ENCODE data around the gene PAQR4.

The PAQR4 gene

DNA sequence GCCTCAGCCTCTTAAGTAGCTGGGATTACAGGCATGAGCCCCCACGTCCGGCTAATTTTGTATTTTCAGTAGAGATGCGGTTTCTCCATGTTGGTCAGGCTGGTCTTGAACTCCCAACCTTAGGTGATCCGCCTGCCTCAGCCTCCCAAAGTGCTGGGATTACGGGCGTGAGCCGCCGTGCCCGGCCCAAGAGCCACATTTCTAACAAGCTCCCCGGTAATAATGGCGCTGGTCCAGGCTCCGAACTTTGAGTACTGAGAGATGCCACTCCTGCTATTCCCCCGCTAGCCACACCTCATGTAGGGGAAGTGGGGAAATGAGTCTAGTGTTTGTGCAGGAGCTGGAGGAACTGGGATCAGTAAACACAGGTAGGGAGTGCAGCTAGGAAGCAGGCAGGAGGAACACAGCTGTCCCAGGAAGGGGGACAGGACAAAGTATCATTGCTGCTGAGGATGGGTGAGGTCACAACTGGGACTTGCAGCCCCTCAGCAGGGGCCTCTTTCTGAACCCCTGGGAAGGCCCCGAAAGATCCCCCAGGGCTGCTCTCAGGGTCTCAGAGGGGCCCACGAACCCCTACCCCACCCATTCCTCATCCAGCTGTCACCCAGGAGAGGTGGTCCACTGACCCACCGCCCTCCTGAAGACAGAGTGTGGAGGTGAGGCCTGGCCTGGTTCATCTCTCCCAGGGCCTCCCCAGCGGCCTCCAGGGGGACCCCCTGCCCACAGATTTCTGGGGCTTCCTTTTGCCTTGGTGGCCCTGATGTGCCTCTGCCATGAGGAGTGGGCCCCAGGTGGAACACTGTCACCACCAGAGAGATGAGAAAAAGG is 8.8 kb upstream of the PAQR4 start:
- no peak overlapping the region for H3K4me3 ChIP-seq (replicated peaks; ENCODE audit: low read depth, low read length)
- TF ChIP-seq, protein P1, sequence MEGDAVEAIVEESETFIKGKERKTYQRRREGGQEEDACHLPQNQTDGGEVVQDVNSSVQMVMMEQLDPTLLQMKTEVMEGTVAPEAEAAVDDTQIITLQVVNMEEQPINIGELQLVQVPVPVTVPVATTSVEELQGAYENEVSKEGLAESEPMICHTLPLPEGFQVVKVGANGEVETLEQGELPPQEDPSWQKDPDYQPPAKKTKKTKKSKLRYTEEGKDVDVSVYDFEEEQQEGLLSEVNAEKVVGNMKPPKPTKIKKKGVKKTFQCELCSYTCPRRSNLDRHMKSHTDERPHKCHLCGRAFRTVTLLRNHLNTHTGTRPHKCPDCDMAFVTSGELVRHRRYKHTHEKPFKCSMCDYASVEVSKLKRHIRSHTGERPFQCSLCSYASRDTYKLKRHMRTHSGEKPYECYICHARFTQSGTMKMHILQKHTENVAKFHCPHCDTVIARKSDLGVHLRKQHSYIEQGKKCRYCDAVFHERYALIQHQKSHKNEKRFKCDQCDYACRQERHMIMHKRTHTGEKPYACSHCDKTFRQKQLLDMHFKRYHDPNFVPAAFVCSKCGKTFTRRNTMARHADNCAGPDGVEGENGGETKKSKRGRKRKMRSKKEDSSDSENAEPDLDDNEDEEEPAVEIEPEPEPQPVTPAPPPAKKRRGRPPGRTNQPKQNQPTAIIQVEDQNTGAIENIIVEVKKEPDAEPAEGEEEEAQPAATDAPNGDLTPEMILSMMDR (IDR thresholded peaks at IDR 0.05; ENCODE audit: low read length, missing control alignments) = no peak
- no peak for DNase-seq (ENCODE audit: low read depth)

DNA sequence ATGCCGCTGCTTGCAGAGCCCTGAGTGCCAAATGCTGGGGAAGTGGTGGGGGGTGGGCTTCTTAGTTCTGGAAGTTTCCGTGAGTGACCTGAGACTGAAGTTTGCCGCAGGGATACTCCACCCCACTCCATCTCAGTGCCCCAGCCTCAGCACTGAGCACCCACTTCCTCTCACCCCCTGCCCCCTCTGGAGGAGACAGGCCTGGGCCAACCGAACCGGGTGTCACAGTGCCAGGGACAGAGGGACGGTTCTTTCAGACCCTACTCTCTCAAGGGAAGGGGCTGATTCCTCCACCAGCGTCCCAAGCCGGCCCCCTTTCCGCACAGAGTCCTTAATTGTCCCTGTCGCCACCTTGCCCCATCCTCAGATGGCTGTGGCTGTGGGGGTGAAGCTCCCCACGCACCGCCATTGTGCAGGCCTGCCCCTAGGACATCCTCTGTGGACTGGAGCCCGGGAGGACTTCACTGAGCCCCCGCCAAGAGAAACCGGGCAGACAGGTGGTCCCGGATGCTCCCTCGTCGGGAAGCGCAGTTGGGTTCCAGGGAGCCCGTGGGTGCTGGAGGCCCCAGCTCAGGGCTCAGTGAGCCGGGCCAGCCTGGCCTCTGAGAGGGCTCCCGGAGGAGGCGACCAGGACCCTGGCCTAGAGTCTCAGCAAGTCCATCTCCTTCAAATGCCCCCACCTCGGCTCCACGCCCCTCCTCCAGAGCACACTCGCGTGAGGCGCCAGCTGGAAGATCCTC is 6.6 kb upstream of the PAQR4 start:
- no peak overlapping the region for H3K4me3 ChIP-seq (replicated peaks; ENCODE audit: low read depth, low read length)
- DNase-seq (ENCODE audit: low read depth) = no peak
- TF ChIP-seq, protein P1 (IDR thresholded peaks at IDR 0.05; ENCODE audit: low read length, missing control alignments) = no peak

DNA sequence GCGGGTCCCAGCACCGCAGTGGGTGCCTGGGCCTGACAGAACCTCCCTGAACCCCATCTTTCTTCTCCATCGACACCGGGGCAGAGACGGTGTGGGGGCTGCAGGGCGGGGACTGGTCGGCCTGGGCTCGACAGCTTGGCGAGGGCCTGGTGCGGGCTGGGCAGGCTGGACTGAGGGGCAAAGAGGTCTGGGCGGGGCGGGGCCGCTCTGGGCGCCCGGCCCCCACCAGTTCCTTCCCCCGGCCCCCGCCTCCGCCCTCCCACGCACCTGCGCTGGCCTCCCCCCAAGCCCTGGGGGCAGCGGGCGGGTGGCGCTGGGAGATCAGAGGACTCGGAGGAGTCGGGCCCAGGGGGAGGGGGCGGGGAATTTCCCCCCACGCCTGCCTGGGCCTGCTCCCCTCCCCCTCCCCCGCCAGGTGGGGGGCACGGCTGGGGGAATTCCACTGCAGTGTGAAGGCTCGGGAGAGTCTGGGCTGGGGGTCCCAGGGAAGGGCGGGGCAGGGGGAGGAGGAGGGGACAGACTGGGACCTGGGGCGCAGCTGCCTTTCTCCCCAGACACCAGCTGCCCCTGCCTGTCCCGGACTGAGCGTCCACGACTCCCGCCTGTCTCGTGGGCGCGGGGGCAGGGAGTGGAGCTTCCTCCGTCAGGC is 6.0 kb upstream of the PAQR4 start:
- no peak for DNase-seq (ENCODE audit: low read depth)
- no peak overlapping the region for H3K4me3 ChIP-seq (replicated peaks; ENCODE audit: low read depth, low read length)

DNA sequence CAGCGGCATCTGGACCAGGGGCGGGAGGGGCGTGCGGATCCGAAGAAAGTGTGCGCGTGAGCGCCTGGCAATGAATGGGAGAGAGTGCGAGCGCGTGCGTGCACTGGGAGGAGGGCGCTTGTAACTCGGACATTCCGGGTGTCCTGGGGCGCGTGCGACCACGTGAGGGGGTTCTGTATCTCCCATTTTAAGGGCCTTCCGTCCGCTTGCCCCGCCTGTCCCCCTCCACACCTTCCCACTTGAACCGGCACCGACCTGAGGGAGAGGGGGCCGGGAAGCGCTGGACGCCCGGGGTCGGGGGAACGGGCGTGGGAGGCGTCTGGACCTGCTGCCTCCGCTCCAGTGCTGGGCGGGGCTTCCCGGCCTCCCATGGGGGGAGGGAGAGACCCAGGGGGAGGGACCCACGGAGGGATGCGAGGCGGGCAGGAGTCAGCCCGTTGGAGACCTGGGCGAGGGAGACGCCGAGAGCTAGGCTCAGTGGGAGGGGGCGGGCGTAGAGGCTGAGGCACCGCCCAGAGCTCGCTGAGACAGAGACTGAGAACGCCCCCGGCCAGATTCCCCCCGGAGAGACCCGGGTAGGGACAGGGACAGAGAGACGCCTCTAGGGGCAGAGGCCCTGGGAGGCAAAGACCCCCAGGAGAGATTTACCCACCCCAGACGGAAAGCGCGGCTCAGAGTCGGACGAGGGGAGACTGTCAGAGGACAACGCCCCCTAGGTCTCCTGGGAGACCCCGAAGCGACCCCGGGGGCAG is 5.2 kb upstream of the PAQR4 start, which contains the start of gene KREMEN2:
TSS of gene KREMEN2 (plus strand) at position 553 of the 752 bp plus-strand sequence. CDS start 246 bp downstream, outside the sequence.
- no peak for DNase-seq (ENCODE audit: low read depth)

More for the DNA sequence above, 6.0 kb upstream of the PAQR4 start:
- TF ChIP-seq, protein P1 (IDR thresholded peaks at IDR 0.05; ENCODE audit: low read length, missing control alignments) = no peak

DNA sequence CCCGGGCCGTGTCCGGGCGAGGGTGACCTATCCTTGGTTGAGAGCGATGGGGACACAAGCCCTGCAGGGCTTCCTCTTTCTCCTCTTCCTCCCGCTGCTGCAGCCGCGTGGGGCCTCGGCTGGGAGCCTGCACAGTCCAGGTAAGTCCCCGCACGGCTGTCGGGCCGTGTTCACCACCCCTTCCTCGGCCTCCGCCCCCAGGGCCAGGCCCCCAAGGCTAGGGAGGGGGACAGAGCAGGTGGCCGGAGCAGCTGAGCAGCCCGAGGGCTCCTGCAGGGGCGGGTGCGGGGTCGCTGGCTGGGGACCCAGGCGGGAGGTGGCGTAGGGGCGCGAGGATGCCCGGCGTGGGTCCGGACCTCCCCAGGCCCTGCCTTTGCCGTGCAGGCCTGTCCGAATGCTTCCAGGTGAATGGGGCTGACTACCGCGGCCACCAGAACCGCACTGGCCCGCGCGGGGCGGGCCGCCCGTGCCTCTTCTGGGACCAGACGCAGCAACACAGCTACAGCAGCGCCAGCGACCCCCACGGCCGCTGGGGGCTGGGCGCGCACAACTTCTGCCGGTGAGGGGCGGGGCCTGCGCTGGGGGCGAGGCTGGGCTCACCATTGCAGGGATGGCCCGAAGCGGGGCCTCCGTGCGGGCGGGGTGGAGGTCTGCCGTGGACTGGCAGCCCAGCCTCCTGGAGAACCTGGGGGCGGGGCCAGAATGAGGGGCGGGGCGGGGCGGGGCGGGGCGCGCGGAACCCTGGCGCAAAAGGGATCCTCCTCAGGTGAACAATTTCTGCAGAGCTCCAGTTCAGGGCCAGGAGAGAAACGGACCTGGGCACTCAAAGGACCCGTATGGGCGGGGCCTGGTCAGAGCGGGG is 4.4 kb upstream of the PAQR4 start:
- TF ChIP-seq, protein P1 (IDR thresholded peaks at IDR 0.05; ENCODE audit: low read length, missing control alignments) = no peak
- DNase-seq (ENCODE audit: low read depth) = no peak
- no peak overlapping the region for H3K4me3 ChIP-seq (replicated peaks; ENCODE audit: low read depth, low read length)

More for the DNA sequence above, 5.2 kb upstream of the PAQR4 start, which contains the start of gene KREMEN2:
- TF ChIP-seq, protein P1 (IDR thresholded peaks at IDR 0.05; ENCODE audit: low read length, missing control alignments) = no peak
- H3K4me3 ChIP-seq (replicated peaks; ENCODE audit: low read depth, low read length) = no peak within 1 kb of the TSS
